HepG2 (cell line): ENCODE results near the gene TRAF5. TPM values are rescaled to one million over a fixed set of nuclear protein-coding genes. Genes with fewer than 3 reads are reported as not detected.

Source experiments
- ATAC-seq: fragments of 200-7000 bp; cut with Tn5 transposase; 3 replicates; pipeline ENCODE4 v1.9.1; 2020; ENCODE audit warnings: mild to moderate bottlenecking, moderate library complexity
- BruUV-seq: library from RNA; stranded (reverse); fragments of 400-500 nt; replicated peaks from 2 replicates; lab custom pipeline; 2021; lab: Mats Ljungman, UMichigan
- CTCF ChIA-PET: fragments of 300-600 bp; formaldehyde crosslinking; extraction: SDS; loops from one replicate; lab custom pipeline; 2021; ENCODE audit warnings: low total read pairs, inconsistent platforms, low intra/inter-chr PET ratio; lab: Yijun Ruan, JAX
- POLR2A ChIA-PET: fragments of 350-600 bp; sonication (Branson Sonifier 250); formaldehyde crosslinking; loops from one replicate; lab custom pipeline; 2020; ENCODE audit warnings: antibody characterized with exemption, inconsistent platforms; lab: Yijun Ruan, JAX
- DNase-seq: peaks from one replicate; pipeline ENCODE4 v3.0.0-alpha.2; 2015; ENCODE audit warnings: low spot score
- FAIRE-seq: peaks from 3 replicates; lab custom pipeline; 2011; peaks lifted over from hg19 to GRCh38; lab: Jason Lieb, UNC
- H2AFZ ChIP-seq: one replicate; pipeline ENCODE4 v1.6.1; 2011; ENCODE audit warnings: low read length, inconsistent platforms
- H3K27ac ChIP-seq: fragments of 300-600 bp; 3 replicates; pipeline ENCODE4 v1.8.0; 2011; ENCODE audit warnings: mixed run types, mild to moderate bottlenecking, mixed read lengths, low read length, inconsistent platforms; ENCODE audit not compliant: insufficient read depth; ENCODE audit errors: extremely low read length
- H3K27me3 ChIP-seq, 2 experiments: fragments of 200-600 bp in 1 of 2; 2 replicates in 1 of 2; 3 replicates in 1 of 2; pipeline versions ENCODE4 v1.6.0 to v1.8.0; 2011; ENCODE audit warnings: low read length in 2 of 2, mild to moderate bottlenecking in 2 of 2, moderate library complexity in 2 of 2, inconsistent platforms in 1 of 2; ENCODE audit not compliant: insufficient read depth in 2 of 2, control insufficient read depth in 1 of 2
- H3K36me3 ChIP-seq, 2 experiments: fragments of 200-600 bp in 1 of 2; replicated peaks in 1 of 2; 2 replicates in 1 of 2; 3 replicates in 1 of 2; pipeline versions ENCODE4 v1.5.1 to v1.8.0; 2011; ENCODE audit warnings: low read length in 2 of 2, inconsistent platforms in 1 of 2; ENCODE audit not compliant: insufficient read depth in 2 of 2, control insufficient read depth in 1 of 2
- H3K4me1 ChIP-seq: 2 replicates; pipeline ENCODE4 v1.5.1; 2012; ENCODE audit warnings: low read length, inconsistent platforms; ENCODE audit not compliant: insufficient read depth
- H3K4me2 ChIP-seq: 2 replicates; pipeline ENCODE4 v1.6.0; 2011; ENCODE audit warnings: low read depth, low read length, inconsistent platforms
- H3K4me3 ChIP-seq, 3 experiments: fragments of 200-600 bp in 1 of 3; sonication (generic), shearing (Covaris generic) in 1 of 3; replicated peaks in 1 of 3; 2 replicates each; pipeline ENCODE4 v1.5.1; 2011 to 2016; ENCODE audit warnings: low read length in 3 of 3, inconsistent platforms in 2 of 3, low read depth in 2 of 3, mild to moderate bottlenecking in 2 of 3, control low read depth in 1 of 3, mixed read lengths in 1 of 3; ENCODE audit not compliant: insufficient read depth in 1 of 3
- H3K79me2 ChIP-seq: one replicate; pipeline ENCODE4 v1.6.1; 2011; ENCODE audit warnings: low read length, inconsistent platforms; ENCODE audit not compliant: insufficient read depth
- H3K9ac ChIP-seq: 2 replicates; pipeline ENCODE4 v1.6.0; 2011; ENCODE audit warnings: mild to moderate bottlenecking, low read depth, low read length, inconsistent platforms; ENCODE audit not compliant: insufficient read depth
- H3K9me3 ChIP-seq: 2 replicates; pipeline ENCODE4 v1.5.1; 2012; ENCODE audit warnings: mild to moderate bottlenecking, low read length
- H4K20me1 ChIP-seq: 2 replicates; pipeline ENCODE4 v1.6.0; 2011; ENCODE audit warnings: inconsistent platforms, mild to moderate bottlenecking, low read length, moderate library complexity; ENCODE audit not compliant: insufficient read depth
- HOXA5 ChIP-seq: sonication (generic); formaldehyde crosslinking; IDR thresholded peaks from 2 replicates; pipeline ENCODE4 v1.4.0; 2020; ENCODE audit warnings: missing genetic modification reagents
- MLX ChIP-seq: IDR thresholded peaks from 2 replicates; pipeline ENCODE4 v1.6.1; 2016
- NONO ChIP-seq, 2 experiments: fragments of 450-650 bp in 1 of 2; sonication (generic) in 1 of 2; formaldehyde crosslinking in 1 of 2; IDR thresholded peaks in 1 of 2; conservative IDR thresholded peaks in 1 of 2; 2 replicates each; pipeline versions ENCODE4 v1.6.1 to v1.8.0; 2017 to 2022; ENCODE audit warnings: mild to moderate bottlenecking in 1 of 2, missing genetic modification reagents in 1 of 2, moderate library complexity in 1 of 2
- PHF21A ChIP-seq: sonication (generic); formaldehyde crosslinking; IDR thresholded peaks from 2 replicates; pipeline ENCODE4 v1.5.0; 2020; ENCODE audit warnings: mild to moderate bottlenecking, missing genetic modification reagents
- SMAD3 ChIP-seq: sonication (generic); formaldehyde crosslinking; IDR thresholded peaks from 2 replicates; pipeline ENCODE4 v1.4.0; 2020; ENCODE audit warnings: missing genetic modification reagents
- SNRNP70 ChIP-seq: fragments of 200-400 bp; formaldehyde crosslinking; IDR thresholded peaks from 2 replicates; pipeline ENCODE4 v1.6.1; 2017; ENCODE audit warnings: mild to moderate bottlenecking, low read depth, low read length, moderate library complexity
- SP5 ChIP-seq: IDR thresholded peaks from 2 replicates; pipeline ENCODE4 v1.6.1; 2016; ENCODE audit warnings: low read depth, borderline replicate concordance
- WGBS: methylation state at CpG from one replicate; pipeline ENCODE4 v1.1.6; 2017; ENCODE audit warnings: low lambda C conversion rate; 5-methylcytosine and 5-hydroxymethylcytosine counted together
- in situ Hi-C: cut with HindIII; loops from 2 replicates; pipeline ENCODE4 v1.10.0; 2017; ENCODE audit warnings: low pct_unique_long_range_greater_than_20kb; ENCODE audit not compliant: extremely low pct_ligation_motif_present
- intact Hi-C: fragments of 100-400 bp; cut with micrococcal nuclease; formaldehyde crosslinking; loops from one replicate; pipeline ENCODE4 v1.10.0; 2022; ENCODE audit not compliant: unreplicated experiment
- polyA plus RNA-seq, 8 experiments: library from polyadenylated mRNA; depleted of rRNA in 3 of 8; stranded (reverse) in 7 of 8; unstranded in 1 of 8; fragments of >200 nt; fragmentation: Illumina TruSeq in 4 of 8; extraction: Trizol in 4 of 8; gene quantifications; 2 replicates each; pipeline versions ENCODE4 v1.2.1 to v1.2.3, GENCODE V29; 2011 to 2016; ENCODE audit warnings: low read depth in 4 of 8, missing spikeins in 1 of 8, mixed read lengths in 1 of 8; ENCODE audit not compliant: insufficient read depth in 1 of 8
- total RNA-seq, 5 experiments: library from RNA; depleted of rRNA; stranded (reverse); fragments of >200 nt; fragmentation: Illumina TruSeq; extraction: Trizol; gene quantifications; 2 replicates each; pipeline ENCODE4 v1.2.3, GENCODE V29; 2016; ENCODE audit warnings: low read depth in 1 of 5
- TF ChIP-seq, protein P1 (sequence below), 2 experiments: fragments of 450-650 bp in 1 of 2; sonication (generic) in 1 of 2; formaldehyde crosslinking in 1 of 2; IDR thresholded peaks; 2 replicates each; pipeline versions ENCODE4 v1.6.1 to v1.8.0; 2016 to 2022; ENCODE audit warnings: antibody characterized with exemption in 1 of 2, mild to moderate bottlenecking in 1 of 2, missing genetic modification reagents in 1 of 2

The TRAF5 gene
- total and polyA plus RNA-seq, 2 of the 13 experiments (the other 11 are each of a cell fraction or from before 2014, with no cell fraction given), result 0.27 to 1.6 TPM

GRCh38 chr1:211329764-211330201 lies 3.1 kb downstream of the TRAF5 start:
- no TSS peak for BruUV-seq
- CTCF ChIA-PET, result no interaction called here
- Histone ChIP-seq H2AFZ (no peak overlapping the region), H3K4me2 (peak overlapping the region; percentile 75), H3K27ac (no peak overlapping the region), H3K4me3 (peak overlapping the region in 1 of 3 experiments; percentile 23; a peak in 1 of 6 replicates), H3K36me3 (no peaks in the 10 kb centered on the region), H4K20me1 (no peaks in the 10 kb centered on the region), H3K9me3 (no peaks in the 10 kb centered on the region)
- DNase-seq, result no peak
- intact Hi-C loops, result loop anchor here (5.0 kb wide), 1 partner anchor 48 kb away; no protein-coding TSS in a partner anchor
- no peak for FAIRE-seq
- peak; percentile 25; the same call in 2 of the 3 replicates for ATAC-seq
- TF ChIP-seq HOXA5 (CRISPR knock-in tag) (no peak), MLX (no peak), SP5 (CRISPR knock-in tag) (no peak), SMAD3 (CRISPR knock-in tag) (no peak), NONO (IDR thresholded peaks at IDR 0.05) (no peak), NONO (CRISPR knock-in tag; conservative IDR thresholded peaks at IDR 0.05) (no peak), PHF21A (CRISPR knock-in tag) (no peak), SNRNP70 (no peak)
- TF ChIP-seq, protein P1, sequence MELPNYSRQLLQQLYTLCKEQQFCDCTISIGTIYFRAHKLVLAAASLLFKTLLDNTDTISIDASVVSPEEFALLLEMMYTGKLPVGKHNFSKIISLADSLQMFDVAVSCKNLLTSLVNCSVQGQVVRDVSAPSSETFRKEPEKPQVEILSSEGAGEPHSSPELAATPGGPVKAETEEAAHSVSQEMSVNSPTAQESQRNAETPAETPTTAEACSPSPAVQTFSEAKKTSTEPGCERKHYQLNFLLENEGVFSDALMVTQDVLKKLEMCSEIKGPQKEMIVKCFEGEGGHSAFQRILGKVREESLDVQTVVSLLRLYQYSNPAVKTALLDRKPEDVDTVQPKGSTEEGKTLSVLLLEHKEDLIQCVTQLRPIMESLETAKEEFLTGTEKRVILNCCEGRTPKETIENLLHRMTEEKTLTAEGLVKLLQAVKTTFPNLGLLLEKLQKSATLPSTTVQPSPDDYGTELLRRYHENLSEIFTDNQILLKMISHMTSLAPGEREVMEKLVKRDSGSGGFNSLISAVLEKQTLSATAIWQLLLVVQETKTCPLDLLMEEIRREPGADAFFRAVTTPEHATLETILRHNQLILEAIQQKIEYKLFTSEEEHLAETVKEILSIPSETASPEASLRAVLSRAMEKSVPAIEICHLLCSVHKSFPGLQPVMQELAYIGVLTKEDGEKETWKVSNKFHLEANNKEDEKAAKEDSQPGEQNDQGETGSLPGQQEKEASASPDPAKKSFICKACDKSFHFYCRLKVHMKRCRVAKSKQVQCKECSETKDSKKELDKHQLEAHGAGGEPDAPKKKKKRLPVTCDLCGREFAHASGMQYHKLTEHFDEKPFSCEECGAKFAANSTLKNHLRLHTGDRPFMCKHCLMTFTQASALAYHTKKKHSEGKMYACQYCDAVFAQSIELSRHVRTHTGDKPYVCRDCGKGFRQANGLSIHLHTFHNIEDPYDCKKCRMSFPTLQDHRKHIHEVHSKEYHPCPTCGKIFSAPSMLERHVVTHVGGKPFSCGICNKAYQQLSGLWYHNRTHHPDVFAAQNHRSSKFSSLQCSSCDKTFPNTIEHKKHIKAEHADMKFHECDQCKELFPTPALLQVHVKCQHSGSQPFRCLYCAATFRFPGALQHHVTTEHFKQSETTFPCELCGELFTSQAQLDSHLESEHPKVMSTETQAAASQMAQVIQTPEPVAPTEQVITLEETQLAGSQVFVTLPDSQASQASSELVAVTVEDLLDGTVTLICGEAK (IDR thresholded peaks at IDR 0.05), result no peak
- TF ChIP-seq, protein P1 (CRISPR knock-in tag; IDR thresholded peaks at IDR 0.05), result no peak
- TF ChIP-seq, all 625 proteins: peak for 0
- POLR2A ChIA-PET, result no interaction called here
- no peak overlapping the region for H3K9ac ChIP-seq
- WGBS, result 6% methylated on average over 2 of the region's 4 CpGs
- peaks cover 24% of the 10 kb centered on the region; the same call in 1 of the 2 replicates for H3K4me1 ChIP-seq
- peaks cover 0 to 46% of the 10 kb centered on the region in 2 experiments; a peak in 4 of 5 replicates for H3K27me3 ChIP-seq
- H3K79me2 ChIP-seq, result no peaks in the 10 kb centered on the region
- in situ Hi-C loops, result loop anchor here (10.0 kb wide), 2 partner anchors 185 to 325 kb away; no protein-coding TSS in a partner anchor
